Measurements from ENCODE around the gene DCAF5.
A peak's percentile ranks its signal among the peaks of the same experiment; 100 is the strongest.
"Not testable (repeated sequence)": the region's sequence is repeated elsewhere in the genome, so short reads cannot be mapped to it uniquely, and the experiment has no call there.

The DCAF5 gene

GRCh38 chr14:69152902-69153151 is at the start of gene DCAF5:
Gene DCAF5 (minus strand): TSS chr14:69153119. CDS start chr14:69152978, 141 bp downstream.
- peak; percentile 91 for DNase-seq

- no peak for DNase-seq
These were observed 46.9 kb upstream of the DCAF5 start for GRCh38 chr14:69199786-69200185.

- DNase-seq, result no peak
These were observed 40.8 kb upstream of the DCAF5 start for GRCh38 chr14:69193721-69194120.

GRCh38 chr14:69191340-69192111 is 38.6 kb upstream of the DCAF5 start, which contains the start of gene EXD2:
Gene EXD2 (plus strand): TSS chr14:69191498. CDS start chr14:69209471, 17,973 bp downstream.
- DNase-seq, result peak; percentile 87

GRCh38 chr14:69190191-69190590 is 37.3 kb upstream of the DCAF5 start:
- DNase-seq, result no peak

GRCh38 chr14:69183735-69184134 is 30.8 kb upstream of the DCAF5 start:
- no peak for DNase-seq

- not testable (repeated sequence) for DNase-seq
These were observed 29.7 kb upstream of the DCAF5 start for GRCh38 chr14:69182580-69182979.

- no peak for DNase-seq
These were observed 28.6 kb upstream of the DCAF5 start for GRCh38 chr14:69181491-69181890.

DNA sequence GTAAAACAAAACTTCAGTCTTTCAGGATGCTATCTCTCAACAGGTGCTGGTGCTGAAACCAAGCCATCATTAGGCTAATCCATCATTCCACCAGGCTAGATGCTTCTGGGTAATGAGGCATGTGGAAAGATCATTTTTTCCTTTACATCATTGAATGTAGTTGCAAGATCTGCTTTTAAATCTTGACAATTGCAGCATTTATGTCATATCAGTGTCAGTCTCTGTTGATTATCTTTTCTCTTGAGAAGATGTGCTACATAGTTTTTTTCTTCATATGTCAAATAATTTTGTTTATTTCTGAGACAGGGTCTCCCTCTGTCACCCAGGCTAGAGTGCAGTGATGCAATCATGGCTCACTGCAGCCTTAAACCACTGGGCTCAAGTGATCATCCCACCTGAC is 22.2 kb upstream of the DCAF5 start:
- DNase-seq, result no peak

GRCh38 chr14:69171569-69171968 is 18.6 kb upstream of the DCAF5 start:
- no peak for DNase-seq

GRCh38 chr14:69170839-69171238 is 17.9 kb upstream of the DCAF5 start:
- no peak for DNase-seq

DNA sequence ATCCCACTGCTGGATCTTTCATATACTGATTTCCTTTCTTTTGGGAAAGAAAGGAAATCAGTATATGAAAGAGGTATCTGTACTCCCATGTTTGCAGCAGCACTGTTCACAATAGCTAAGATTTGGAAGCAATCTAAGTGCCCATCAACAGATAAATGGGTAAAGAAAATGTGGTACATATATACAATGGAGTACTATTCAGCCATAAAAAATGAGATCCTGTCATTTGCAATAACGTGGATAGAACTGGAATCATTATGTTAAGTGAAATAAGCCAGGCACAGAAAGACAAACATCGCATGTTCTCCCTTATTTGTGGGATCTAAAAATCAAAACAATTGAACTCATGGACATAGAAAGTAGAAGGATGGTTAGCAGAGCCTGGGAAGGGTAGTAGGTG is 12.9 kb upstream of the DCAF5 start:
- DNase-seq, result not testable (repeated sequence)

- no peak for DNase-seq
These were observed 8.7 kb upstream of the DCAF5 start for GRCh38 chr14:69161590-69161989.

DNA sequence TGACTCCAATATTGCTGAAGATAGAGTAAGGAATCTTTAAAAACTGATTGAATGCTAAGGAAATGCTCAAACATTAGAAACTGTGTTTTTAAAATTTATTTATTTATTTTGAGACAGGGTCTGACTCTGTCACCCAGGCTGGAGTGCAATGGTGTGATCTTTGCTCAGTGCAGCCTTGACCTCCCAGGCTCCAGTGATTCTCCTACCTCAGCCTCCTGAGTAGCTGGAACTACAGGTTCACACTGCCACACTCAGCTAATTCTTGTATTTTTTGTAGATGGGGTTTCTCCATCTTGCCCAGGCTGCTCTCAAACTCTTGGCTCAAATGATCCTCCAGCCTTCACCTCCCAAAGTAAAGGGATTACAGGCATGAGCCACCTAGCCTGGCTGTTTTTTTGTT is 3.3 kb upstream of the DCAF5 start:
- DNase-seq, result no peak

DNA sequence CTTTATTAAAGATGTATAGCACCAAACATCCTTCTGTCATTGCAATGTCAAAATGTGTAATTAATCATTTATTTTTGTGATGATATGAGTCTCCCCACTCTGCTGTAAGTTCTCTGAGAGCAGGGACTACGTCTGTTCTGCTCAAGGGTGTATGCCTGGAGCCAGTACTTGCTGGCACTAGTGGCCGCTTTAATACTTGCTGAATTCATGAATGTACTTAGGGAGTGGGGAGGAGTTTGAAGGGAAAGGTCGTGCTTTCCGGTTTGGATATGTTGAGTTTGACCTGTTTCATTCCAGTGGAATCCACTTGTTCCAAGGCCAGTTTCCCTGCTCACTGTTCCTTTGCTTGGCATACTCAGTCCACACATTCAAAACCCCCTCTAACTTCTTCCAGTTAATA is 1.9 kb upstream of the DCAF5 start:
- no peak for DNase-seq

GRCh38 chr14:69153873-69154270 is 953 bp upstream of the DCAF5 start:
- peak; percentile 47 for DNase-seq

DNA sequence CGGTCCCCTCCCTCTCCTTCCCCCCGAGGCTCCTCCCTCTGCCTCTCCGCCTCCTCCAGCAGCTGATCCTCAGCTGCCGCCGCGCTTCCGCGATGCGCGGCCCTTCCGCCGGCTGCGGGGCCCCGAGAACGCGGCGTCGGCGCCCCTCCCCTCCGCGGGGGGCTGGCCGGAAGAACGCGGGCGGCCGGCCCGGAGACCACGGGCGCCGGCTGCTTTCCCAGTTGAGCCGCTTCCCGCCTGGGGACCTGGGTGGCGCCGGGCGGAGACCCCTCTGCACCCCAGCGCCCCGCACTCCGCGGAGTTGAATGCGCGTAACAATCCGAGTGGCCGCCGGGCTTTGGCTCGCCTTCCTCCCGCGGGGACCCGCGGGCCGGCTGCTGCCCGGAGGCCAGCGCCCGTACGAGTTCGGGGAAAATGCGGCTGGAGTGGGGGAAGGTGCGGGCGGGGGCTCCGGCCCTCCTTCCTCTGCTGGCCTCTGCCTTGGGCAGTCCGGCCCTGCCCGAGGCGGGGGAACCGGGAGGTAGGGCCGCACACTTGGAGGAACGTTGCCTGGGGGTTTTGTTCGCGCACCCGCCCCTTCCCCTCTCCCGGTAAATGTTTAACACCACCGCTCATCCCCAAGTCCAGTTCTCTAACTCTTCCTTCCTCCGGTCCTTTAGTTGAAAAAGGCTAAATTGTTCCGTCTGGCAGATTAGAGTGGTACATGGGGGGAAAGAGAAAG is 393 bp upstream of the DCAF5 start:
- DNase-seq, result no peak

GRCh38 chr14:69152181-69152901 is 578 bp downstream of the DCAF5 start:
- peak; percentile 57 for DNase-seq

DNA sequence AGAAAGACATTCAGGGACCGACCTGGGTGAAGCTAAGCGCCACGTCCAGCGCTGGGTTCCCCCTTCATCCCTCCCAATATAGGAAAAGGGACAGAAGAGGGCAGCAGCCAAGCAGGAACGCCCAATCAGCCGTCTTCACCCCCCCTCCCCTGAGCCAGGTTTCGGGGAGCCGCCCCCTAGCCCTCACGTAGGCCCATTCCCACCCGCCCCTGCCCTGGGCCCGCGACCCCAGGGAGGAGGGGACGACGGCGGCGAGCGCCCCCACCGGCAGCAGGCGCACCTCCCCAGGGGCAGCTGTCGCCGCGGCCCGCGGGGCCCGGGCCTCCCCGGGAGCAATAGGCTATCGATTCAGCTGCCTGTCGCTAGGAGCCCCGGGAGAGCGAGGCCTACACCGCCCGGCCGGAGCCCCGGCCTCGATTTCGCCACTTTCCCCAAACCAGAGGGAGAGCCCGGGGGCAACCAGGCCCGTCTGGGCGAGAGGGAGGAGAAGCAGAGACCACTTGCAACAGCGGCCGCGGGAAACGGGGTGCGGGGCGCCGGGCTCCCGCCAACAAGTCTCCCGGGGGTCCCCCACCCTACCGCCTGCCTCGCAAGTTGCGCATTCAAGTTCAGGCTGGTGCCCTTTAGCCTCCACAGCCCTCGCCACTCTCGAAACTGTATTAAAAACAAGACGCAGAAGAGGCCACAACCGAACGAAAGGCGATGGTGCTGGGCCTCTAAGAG is 1.3 kb downstream of the DCAF5 start:
- DNase-seq, result peak; percentile 86

DNA sequence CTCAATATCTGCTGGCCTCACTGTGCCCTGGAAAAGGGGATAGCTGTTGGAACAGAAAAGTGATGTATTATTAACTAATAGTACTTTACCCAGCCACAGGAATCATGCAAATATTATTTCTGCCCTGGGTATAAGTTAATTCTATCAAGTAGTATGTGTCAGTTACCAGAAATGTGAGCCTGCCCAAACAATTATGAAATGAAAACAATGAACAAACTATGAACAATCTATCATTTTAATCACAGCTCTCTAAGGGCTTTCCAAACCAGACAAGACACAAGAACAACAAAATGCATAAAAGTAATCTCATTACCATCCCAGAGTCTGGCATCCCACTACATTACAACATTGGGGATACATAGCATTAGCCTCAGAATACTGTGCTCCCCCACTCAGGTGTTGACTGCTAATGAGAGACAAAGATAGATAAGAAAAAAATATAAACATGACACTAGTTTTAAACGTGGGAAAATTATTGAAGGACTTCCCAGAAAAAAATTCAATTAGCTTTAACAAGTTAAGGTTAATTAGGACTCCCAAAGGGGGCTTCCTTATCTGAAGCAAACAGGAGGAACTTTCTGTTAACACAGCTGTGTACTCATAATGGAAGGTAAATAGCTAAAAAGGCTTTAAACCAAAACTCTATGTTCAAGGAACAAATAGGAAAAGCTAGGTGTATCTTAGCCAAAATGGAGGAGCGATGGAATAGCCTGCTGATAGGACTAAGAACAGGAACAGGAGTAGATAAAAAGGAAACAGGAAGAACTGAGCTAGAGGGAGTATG is 3.3 kb downstream of the DCAF5 start:
- no peak for DNase-seq

DNA sequence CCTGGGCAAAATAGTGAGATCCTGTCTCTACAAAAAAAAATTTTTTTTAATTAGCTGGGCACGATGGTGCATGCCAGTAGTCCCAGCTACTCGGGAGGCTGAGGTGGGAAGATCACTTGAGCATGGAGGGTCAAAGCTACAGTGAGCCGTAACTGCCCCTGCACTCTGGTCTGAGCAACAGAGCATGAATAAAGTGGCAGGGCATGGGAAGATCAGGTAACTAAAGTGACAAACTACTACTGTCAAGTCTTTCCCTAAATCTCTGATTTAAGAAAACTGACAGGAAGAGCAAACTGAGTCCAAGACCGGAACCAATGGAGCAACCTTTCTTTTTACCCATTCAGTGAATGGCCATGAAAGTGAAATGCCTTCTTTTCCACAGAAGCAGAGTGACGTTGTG is 10.8 kb downstream of the DCAF5 start:
- DNase-seq, result no peak

GRCh38 chr14:69141550-69141949 is 11.4 kb downstream of the DCAF5 start:
- no peak for DNase-seq

All from right forelimb (tissue), 1 donor.